A673 (cell line): Measurements from ENCODE around the gene ALDOC. TPM values are rescaled to one million over a fixed set of nuclear protein-coding genes. Genes with fewer than 3 reads are reported as not detected.

Source experiments
- BruUV-seq: library from RNA; stranded (reverse); fragments of 400-500 nt; replicated peaks from 2 replicates; lab custom pipeline; 2021; lab: Mats Ljungman, UMichigan
- CTCF ChIA-PET: fragments of 300-600 bp; sonication (Branson Sonifier 250); formaldehyde crosslinking; loops from one replicate; lab custom pipeline; 2022; ENCODE audit warnings: antibody characterized with exemption; lab: Charles Lee
- POLR2A ChIA-PET: fragments of 300-600 bp; sonication (Branson Sonifier 250); formaldehyde crosslinking; loops from one replicate; lab custom pipeline; 2022; ENCODE audit warnings: antibody characterized with exemption; ENCODE audit not compliant: low non-redundant PET; lab: Charles Lee
- DNase-seq: peaks from one replicate; pipeline ENCODE4 v3.0.0-alpha.2; 2015; ENCODE audit warnings: low spot score
- H3K27ac ChIP-seq: fragments of 200-600 bp; sonication (generic); 2 replicates; pipeline ENCODE4 v1.5.1; 2016; ENCODE audit warnings: mixed run types, low read depth, mild to moderate bottlenecking, mixed read lengths, antibody characterized with exemption, low read length; ENCODE audit not compliant: poor library complexity, severe bottlenecking
- H3K27me3 ChIP-seq: fragments of 200-600 bp; sonication (generic); replicated peaks from 2 replicates; pipeline ENCODE4 v1.6.1; 2017; ENCODE audit warnings: mixed run types, low read depth, mild to moderate bottlenecking, mixed read lengths, antibody characterized with exemption, low read length; ENCODE audit not compliant: insufficient read depth, poor library complexity
- H3K36me3 ChIP-seq: fragments of 200-600 bp; sonication (generic); 2 replicates; pipeline ENCODE4 v1.6.1; 2016; ENCODE audit warnings: mixed run types, mild to moderate bottlenecking, mixed read lengths, antibody characterized with exemption, low read length; ENCODE audit not compliant: insufficient read depth, poor library complexity, severe bottlenecking
- H3K4me1 ChIP-seq: fragments of 200-600 bp; sonication (generic); 2 replicates; pipeline ENCODE4 v1.6.1; 2017; ENCODE audit warnings: mixed run types, mild to moderate bottlenecking, mixed read lengths, antibody characterized with exemption, low read length; ENCODE audit not compliant: insufficient read depth, poor library complexity, severe bottlenecking
- H3K4me3 ChIP-seq: fragments of 200-600 bp; sonication (generic); 2 replicates; pipeline ENCODE4 v1.5.1; 2016; ENCODE audit warnings: low read depth, mixed run types, mild to moderate bottlenecking, mixed read lengths, low read length; ENCODE audit not compliant: poor library complexity, severe bottlenecking
- H3K9me3 ChIP-seq: fragments of 200-600 bp; sonication (generic); 2 replicates; pipeline ENCODE4 v1.6.1; 2016; ENCODE audit warnings: mixed run types, low read depth, mild to moderate bottlenecking, mixed read lengths, antibody characterized with exemption, low read length; ENCODE audit not compliant: poor library complexity, severe bottlenecking
- CTCF ChIP-seq: fragments of 300-800, 200-600 bp; sonication (generic); conservative IDR thresholded peaks from 2 replicates; pipeline ENCODE4 v1.5.1; 2017; ENCODE audit warnings: low read depth, mild to moderate bottlenecking, antibody characterized with exemption, low read length, moderate library complexity, mixed read lengths
- EZH2 ChIP-seq: fragments of 200-600 bp; sonication (generic); IDR thresholded peaks from 2 replicates; pipeline ENCODE4 v1.6.1; 2017; ENCODE audit warnings: borderline replicate concordance, low read depth, mild to moderate bottlenecking, mixed read lengths, antibody characterized with exemption, low read length; ENCODE audit not compliant: poor library complexity, severe bottlenecking
- intact Hi-C: fragments of 100-400 bp; cut with micrococcal nuclease; formaldehyde crosslinking; loops from one replicate; pipeline ENCODE4 v1.10.0; 2022; ENCODE audit not compliant: unreplicated experiment
- total RNA-seq: library from RNA; stranded (reverse); gene quantifications from 2 replicates; pipeline ENCODE4 v1.2.3, GENCODE V29; 2021

The ALDOC gene
- total RNA-seq, 1 experiment from 2014 or later, result 9.7 TPM

GRCh38 chr17:28622186-28622585 lies 45.5 kb upstream of the ALDOC start:
- no peaks in the 10 kb centered on the region for H3K27me3 ChIP-seq
- no peak for DNase-seq
- CTCF ChIA-PET, result no interaction called here
- H3K4me3 ChIP-seq, result no peak overlapping the region
- H3K27ac ChIP-seq, result no peak overlapping the region
- intact Hi-C loops, result loop anchor here (5.0 kb wide), 1 partner anchor 45 kb away; the partner anchor contains the start of gene ALDOC
- no TSS peak for BruUV-seq
- H3K36me3 ChIP-seq, result peaks cover 91% of the 10 kb centered on the region
- H3K4me1 ChIP-seq, result no peaks in the 10 kb centered on the region
- POLR2A ChIA-PET, result no interaction called here
- TF ChIP-seq EZH2, result no peak
- no peak for TF ChIP-seq CTCF
- H3K9me3 ChIP-seq, result no peaks in the 10 kb centered on the region

GRCh38 chr17:28620010-28620409 lies 43.3 kb upstream of the ALDOC start:
- DNase-seq, result no peak
- intact Hi-C loops, result loop anchor here (5.0 kb wide), 1 partner anchor 43 kb away; the partner anchor contains the start of gene ALDOC
- Histone ChIP-seq H3K4me3 (no peak overlapping the region), H3K9me3 (no peaks in the 10 kb centered on the region), H3K36me3 (peaks cover 97% of the 10 kb centered on the region), H3K27ac (no peak overlapping the region), H3K4me1 (no peaks in the 10 kb centered on the region), H3K27me3 (no peaks in the 10 kb centered on the region)
- TF ChIP-seq EZH2 (no peak), CTCF (no peak)
- ChIA-PET CTCF (no interaction called here), POLR2A (no interaction called here)
- no TSS peak for BruUV-seq

- TF ChIP-seq CTCF, result no peak
- no peak for TF ChIP-seq EZH2
- no peak overlapping the region for H3K27ac ChIP-seq
- BruUV-seq, result no TSS peak
- no peak for DNase-seq
- H3K27me3 ChIP-seq, result no peaks in the 10 kb centered on the region
- ChIA-PET CTCF (no interaction called here), POLR2A (interaction anchor here (0.5 kb wide), 1 partner anchor 17 kb away, joined by 6 read pairs; no protein-coding TSS in a partner anchor)
- H3K36me3 ChIP-seq, result peaks cover 89% of the 10 kb centered on the region
- H3K4me1 ChIP-seq, result no peaks in the 10 kb centered on the region
- no peaks in the 10 kb centered on the region for H3K9me3 ChIP-seq
- no peak overlapping the region for H3K4me3 ChIP-seq
- intact Hi-C loops, result no loop called here
Observed at GRCh38 chr17:28618464-28618863, 41.8 kb upstream of the ALDOC start.
